Ovary (tissue), 3 donors: ENCODE measurements around the gene DPYSL5.

Experiments
- CTCF ChIP-seq, 3 donors: fragments of 450-650 bp in 2 of 3; fragments of 200-600 bp in 1 of 3; IDR thresholded peaks; one replicate each; pipeline versions ENCODE4 v1.5.1 to v1.8.0; 2016 to 2022; ENCODE audit warnings: antibody characterized with exemption in 3 of 3, mild to moderate bottlenecking in 1 of 3
- EP300 ChIP-seq: sonication (generic); formaldehyde crosslinking; IDR thresholded peaks from one replicate; pipeline ENCODE4 v1.6.1; 2017; ENCODE audit warnings: antibody characterized with exemption
- POLR2A ChIP-seq: fragments of 450-650 bp; IDR thresholded peaks from one replicate; pipeline ENCODE4 v1.6.1; 2017; ENCODE audit warnings: antibody characterized with exemption, mild to moderate bottlenecking, moderate library complexity
- donor health status: DM: no; HTN: no; CAD: no.

DNA sequence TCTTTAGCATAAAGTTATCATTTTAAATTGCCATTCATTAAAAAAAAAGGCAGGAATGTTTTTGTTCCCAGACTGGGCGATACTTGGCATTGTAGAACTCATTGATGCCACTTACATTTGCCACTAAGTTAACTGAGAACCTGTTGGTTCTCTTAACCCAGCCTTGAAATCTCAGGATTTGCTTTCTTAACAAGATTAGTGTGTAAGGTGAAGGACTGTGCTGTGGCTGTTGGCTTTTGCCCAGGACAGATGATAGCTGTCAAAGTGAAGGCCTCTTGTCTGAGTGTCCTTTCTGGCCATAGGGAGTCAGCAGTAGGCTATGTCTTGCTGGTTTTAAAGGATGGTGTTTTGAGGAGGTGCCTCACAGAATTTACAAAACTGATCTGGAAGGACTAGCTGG lies 2.6 kb downstream of the DPYSL5 start:
- TF ChIP-seq CTCF (IDR thresholded peaks at IDR 0.05): no peak
- no peak for TF ChIP-seq POLR2A
- no peak for TF ChIP-seq EP300
